ENCODE measurements around the gene FLT3LG. TPM values are rescaled to one million over a fixed set of nuclear protein-coding genes. Genes with fewer than 3 reads are reported as not detected.

FLT3LG gene
- total and polyA plus RNA-seq, 2 of the 8 experiments (the other 6 are each of a cell fraction or from before 2014, with no cell fraction given) = 1.6 to 3.2 TPM

GRCh38 chr19:49502866-49503581, 29.0 kb downstream of the FLT3LG start:
- Histone ChIP-seq H3K79me2 (ENCODE audit: control insufficient read depth in 1 of 2, insufficient read depth in 2 of 2, low read length in 2 of 2) (peaks cover 0 to 4% of the 10 kb centered on the region in 2 experiments; a peak in 1 of 4 replicates), H2BK12ac (ENCODE audit: low read depth, low read length) (no peak overlapping the region), H3K4me1 (replicated peaks in 1 of 4; ENCODE audit: control insufficient read depth in 3 of 4, insufficient read depth in 4 of 4, low read length in 3 of 4) (peaks cover 0 to 22% (median 17%) of the 10 kb centered on the region in 4 experiments; a peak in 6 of 7 replicates), H4K5ac (ENCODE audit: insufficient read length, low read depth, low read length) (no peak overlapping the region), H3K36me3 (ENCODE audit: control insufficient read depth in 2 of 4, insufficient read depth in 4 of 4, low read length in 3 of 4) (peaks cover 12 to 22% (median 15%) of the 10 kb centered on the region in 4 experiments), H3K4me3 (ENCODE audit: extremely low read depth in 1 of 4, insufficient read depth in 2 of 4, low read depth in 3 of 4, low read length in 4 of 4) (no peak overlapping the region), H3K23ac (ENCODE audit: insufficient read length) (no peak overlapping the region), H4K20me1 (replicated peaks in 1 of 2; ENCODE audit: control insufficient read depth in 1 of 2, insufficient read depth in 2 of 2, low read length in 2 of 2) (peaks cover 10 to 13% of the 10 kb centered on the region in 2 experiments), H2BK20ac (ENCODE audit: low read length) (no peak overlapping the region), H3K4me2 (ENCODE audit: insufficient read depth in 1 of 2, low read depth in 2 of 2, low read length in 2 of 2) (no peak overlapping the region), H3K18ac (ENCODE audit: extremely low read depth, low read length) (no peak overlapping the region), H3K56ac (replicated peaks; ENCODE audit: insufficient read length, low read depth, low read length) (no peak overlapping the region), H2BK120ac (replicated peaks; ENCODE audit: low read depth, low read length) (no peak overlapping the region), H4K8ac (ENCODE audit: extremely low read depth, insufficient read depth, low read length) (no peak overlapping the region; the same call in 1 of the 2 replicates), H3K9me3 (ENCODE audit: insufficient read depth in 2 of 2, low read depth in 1 of 2, low read length in 1 of 2) (no peaks in the 10 kb centered on the region), H2BK5ac (ENCODE audit: low read depth, low read length) (no peak overlapping the region), H3K79me1 (ENCODE audit: low read depth, low read length) (peaks cover 8% of the 10 kb centered on the region; the same call in 1 of the 2 replicates), H3K14ac (ENCODE audit: insufficient read length) (no peak overlapping the region), H2BK15ac (ENCODE audit: low read length) (no peak overlapping the region), H3K23me2 (ENCODE audit: low read depth, low read length) (peaks cover 8% of the 10 kb centered on the region; the same call in 1 of the 2 replicates), H3K27me3 (replicated peaks in 1 of 4; ENCODE audit: control insufficient read depth in 3 of 4, extremely low read depth in 1 of 4, insufficient read depth in 3 of 4, low read length in 3 of 4) (no peaks in the 10 kb centered on the region), H3K4ac (replicated peaks; ENCODE audit: insufficient read length, low read depth, low read length) (no peak overlapping the region), H4K91ac (replicated peaks; ENCODE audit: insufficient read length, low read length) (no peak overlapping the region), H3K9ac (replicated peaks in 1 of 4; ENCODE audit: extremely low read depth in 1 of 4, low read depth in 3 of 4, low read length in 3 of 4) (no peak overlapping the region), H2AFZ (ENCODE audit: low read length) (no peak overlapping the region), H2AK5ac (ENCODE audit: low read depth, low read length) (no peak overlapping the region), H3K27ac (ENCODE audit: low read depth, low read length) (no peak overlapping the region)
- ChIA-PET POLR2A (ENCODE audit: partially characterized antibody) (interaction anchor here (0.7 to 2.1 kb wide), 15 partner anchors 9 to 174 kb away, joined by 3 to 11 read pairs (median 4); partner anchors contain the start of genes PRMT1 and RPL13A), CTCF (ENCODE audit: partially characterized antibody) (interaction anchor here (0.6 to 3.4 kb wide), 21 partner anchors 9 to 177 kb away, joined by 3 to 12 read pairs (median 3); partner anchors contain the start of gene PIH1D1)
- peak; percentile 55 to 59 for TF ChIP-seq RAD21 (IDR thresholded peaks at IDR 0.05 in 1 of 2, conservative IDR thresholded peaks at IDR 0.05 in 1 of 2; ENCODE audit: low read depth in 2 of 2, low read length in 2 of 2)
- TF ChIP-seq CTCF (IDR thresholded peaks at IDR 0.05; ENCODE audit: control extremely low read depth in 1 of 3, insufficient read depth in 1 of 3, low read depth in 1 of 3, low read length in 3 of 3) = peak; percentile 40 to 45 (median 41); a peak in 3 of 4 replicates
- no peak for TF ChIP-seq JUND (IDR thresholded peaks at IDR 0.05; ENCODE audit: low read length)
- 80% methylated on average over 14 of the region's 14 CpGs; no CpG with 5 or more reads in 1 of the 2 experiments for whole genome bisulfite sequencing, 2 experiments (ENCODE audit: extremely low coverage in 1 of 2, insufficient coverage in 1 of 2, insufficient read length in 1 of 2, insufficient replicate concordance in 2 of 2, low coverage in 1 of 2, low lambda C conversion rate in 2 of 2, missing lambda C conversion rate in 1 of 2)
- DNase-seq (ENCODE audit: low read depth in 1 of 2, low spot score in 2 of 2) = no peak
- FAIRE-seq = no peak

Data from H1 (cell line).